K562 treated with DMSO at 1 percent for 48 hours (cell line): ENCODE data around the gene CST4. TPM values are rescaled to one million over a fixed set of nuclear protein-coding genes. Genes with fewer than 3 reads are reported as not detected.

ENCODE experiments used
- total RNA-seq: library from RNA; unstranded; fragments of 300-600 nt; gene quantifications from 2 replicates; pipeline ENCODE4 v1.2.3, GENCODE V29; 2022; ENCODE audit warnings: low replicate concordance; ENCODE audit errors: extremely low read depth

Gene CST4, protein sequence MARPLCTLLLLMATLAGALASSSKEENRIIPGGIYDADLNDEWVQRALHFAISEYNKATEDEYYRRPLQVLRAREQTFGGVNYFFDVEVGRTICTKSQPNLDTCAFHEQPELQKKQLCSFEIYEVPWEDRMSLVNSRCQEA
- not detected in 2 replicates for total RNA-seq

DNA sequence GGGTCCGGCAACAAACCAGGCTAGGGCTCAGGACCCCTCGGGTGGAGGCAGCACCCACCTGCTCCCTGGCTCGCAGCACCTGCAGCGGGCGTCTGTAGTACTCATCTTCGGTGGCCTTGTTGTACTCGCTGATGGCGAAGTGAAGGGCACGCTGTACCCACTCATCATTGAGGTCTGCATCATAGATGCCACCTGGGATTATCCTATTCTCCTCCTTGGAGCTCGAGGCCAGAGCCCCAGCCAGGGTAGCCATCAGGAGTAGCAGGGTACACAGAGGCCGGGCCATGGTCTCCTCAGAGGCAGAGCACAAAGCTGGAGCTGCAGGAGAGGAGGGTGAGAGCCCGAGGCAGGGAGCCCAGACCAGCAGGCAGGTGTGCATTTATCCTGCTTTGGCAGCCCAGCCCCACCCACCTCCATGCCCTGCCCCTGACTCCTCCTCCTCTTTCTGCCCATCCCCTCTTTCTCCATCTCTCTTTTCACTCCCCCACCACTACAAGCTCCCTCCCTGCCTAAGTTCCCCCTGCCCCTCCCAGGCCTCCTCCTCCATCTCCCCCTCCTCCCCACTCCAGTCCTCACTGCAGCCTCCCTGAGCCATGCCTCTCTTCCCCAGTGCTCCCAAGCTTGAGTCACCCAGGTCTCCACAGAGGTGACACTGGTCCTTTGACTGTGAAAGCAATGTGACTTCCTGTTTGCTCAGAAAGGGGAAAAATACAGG lies at the start of gene CST4:
Gene CST4 (minus strand): TSS at position 355 of the 715 bp plus-strand sequence. CDS start 69 bp downstream, at position 286.

DNA sequence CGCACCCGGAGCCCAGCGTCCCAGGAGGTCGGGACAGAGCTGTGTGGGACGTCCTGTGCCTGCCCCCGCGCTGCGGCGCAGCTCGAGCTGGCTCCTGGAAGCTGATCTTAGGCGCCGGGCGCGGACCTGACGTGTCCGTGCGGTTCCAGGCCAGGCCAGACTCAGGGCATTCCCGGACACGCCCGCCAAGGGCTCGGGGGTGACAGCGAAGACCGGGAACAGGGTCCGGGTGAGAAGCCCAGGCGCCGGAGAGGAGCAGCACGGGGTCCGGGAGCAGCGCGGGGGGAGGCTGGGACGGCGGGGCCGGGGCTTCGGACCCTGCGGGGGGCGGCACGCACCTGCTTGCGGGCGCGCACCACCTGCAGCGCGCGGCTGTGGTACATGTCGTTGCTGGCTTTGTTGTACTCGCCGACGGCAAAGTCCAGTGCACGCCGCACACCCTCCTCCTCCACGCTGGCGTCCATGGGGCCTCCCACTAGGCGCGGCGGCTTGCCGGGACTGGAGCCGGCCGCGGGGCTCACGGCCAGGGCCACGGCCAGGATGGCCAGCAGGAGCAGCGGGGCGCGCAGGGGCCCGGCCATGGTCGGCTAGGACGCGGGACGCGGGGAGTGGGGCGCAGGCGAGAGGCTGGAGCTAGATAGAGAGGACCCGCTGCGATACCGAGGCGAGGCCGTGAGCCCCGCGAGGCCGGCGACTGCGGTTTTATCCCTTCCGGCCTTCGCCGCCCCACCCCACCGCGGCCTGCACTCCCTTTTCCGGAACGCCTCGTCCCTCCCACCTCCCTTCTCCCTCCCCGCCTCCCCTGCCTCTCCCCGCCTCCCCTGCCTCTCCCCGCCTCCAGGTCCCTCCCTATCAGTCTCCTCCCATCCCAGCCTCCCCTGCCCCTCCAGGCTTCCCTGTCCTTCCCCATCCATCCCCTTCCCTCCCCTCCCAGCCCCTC lies 51.3 kb downstream of the CST4 start, which contains the start of gene CST3:
Gene CST3 (minus strand): TSS at position 674 of the 940 bp plus-strand sequence. CDS start 93 bp downstream, at position 581.

Other genes starting within 250 kb of the CST4 start
- gene CSTL1, start 249.4 kb downstream of the CST4 start, total RNA-seq: not detected in 2 replicates
- not detected in 2 replicates for gene CST11, start 236.2 kb downstream of the CST4 start, total RNA-seq
- not detected in 2 replicates for gene CST8, start 197.9 kb downstream of the CST4 start, total RNA-seq
- not detected in 2 replicates for gene CST9L, start 120.6 kb downstream of the CST4 start, total RNA-seq
- gene CST9, start 83.1 kb downstream of the CST4 start, total RNA-seq: not detected in 2 replicates
- gene CST3, start 51.1 kb downstream of the CST4 start, total RNA-seq: not detected in 2 replicates
- not detected in 2 replicates for gene CST1, start 61.9 kb upstream of the CST4 start, total RNA-seq
- gene CST2, start 137.7 kb upstream of the CST4 start, total RNA-seq: not detected in 2 replicates
- not detected in 2 replicates for gene CST5, start 190.7 kb upstream of the CST4 start, total RNA-seq